Tibial nerve (tissue), 4 donors: ENCODE results near the gene ALKBH1.

ENCODE experiments used
- CTCF ChIP-seq, 5 experiments: fragments of 200-600 bp in 3 of 5; fragments of 450-650 bp in 2 of 5; sonication (generic) in 3 of 5; IDR thresholded peaks; one replicate each; pipeline ENCODE4 v1.5.1; 2016 to 2019; ENCODE audit warnings: antibody characterized with exemption in 5 of 5, mild to moderate bottlenecking in 3 of 5, moderate library complexity in 2 of 5
- EP300 ChIP-seq, 2 donors: sonication (generic); formaldehyde crosslinking; IDR thresholded peaks; one replicate each; pipeline ENCODE4 v1.6.1; 2017; ENCODE audit warnings: antibody characterized with exemption in 2 of 2, mild to moderate bottlenecking in 1 of 2

- peak; percentile 14 to 36 (median 19) for TF ChIP-seq CTCF (IDR thresholded peaks at IDR 0.05)
- no peak for TF ChIP-seq EP300 (IDR thresholded peaks at IDR 0.05)
Measured at GRCh38 chr14:77707355-77707723, 484 bp downstream of the ALKBH1 start.
